HG03045 (cell line): ENCODE measurements around the gene FGFR2.

Experiments
- ATAC-seq: cut with Tn5 transposase; IDR thresholded peaks from one replicate; pipeline ENCODE4 v1.9.1; 2021; ENCODE audit warnings: mild to moderate bottlenecking, moderate library complexity; ENCODE audit not compliant: unreplicated experiment

Gene FGFR2

GRCh38 chr10:121592155-121592890, 5.9 kb downstream of the FGFR2 start:
- ATAC-seq = no peak

GRCh38 chr10:121591186-121591585, 7.1 kb downstream of the FGFR2 start:
- ATAC-seq = no peak

GRCh38 chr10:121590772-121591171, 7.5 kb downstream of the FGFR2 start:
- ATAC-seq = no peak

- ATAC-seq = no peak
These were observed 8.7 kb downstream of the FGFR2 start for GRCh38 chr10:121589553-121589952.

DNA sequence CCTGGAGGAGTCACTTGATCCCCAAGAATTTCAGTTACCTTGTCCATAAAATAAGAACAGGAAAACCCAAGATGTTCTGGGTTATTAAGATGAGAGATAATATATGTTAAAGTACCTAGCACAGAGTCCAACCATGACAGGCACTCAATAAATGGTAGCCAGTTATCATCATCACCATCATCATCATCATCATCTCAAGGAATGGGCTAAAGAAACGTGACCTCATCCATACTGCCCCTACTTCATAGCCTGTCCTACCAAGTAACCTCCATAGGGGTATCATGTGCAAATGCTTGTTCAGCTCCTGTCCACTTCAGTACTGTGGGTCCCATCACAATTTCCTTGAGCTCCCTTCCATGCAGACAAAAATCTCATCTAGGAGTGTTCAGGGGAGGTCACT, 14.4 kb downstream of the FGFR2 start:
- ATAC-seq = no peak

GRCh38 chr10:121583258-121583657, 15.0 kb downstream of the FGFR2 start:
- no peak for ATAC-seq

DNA sequence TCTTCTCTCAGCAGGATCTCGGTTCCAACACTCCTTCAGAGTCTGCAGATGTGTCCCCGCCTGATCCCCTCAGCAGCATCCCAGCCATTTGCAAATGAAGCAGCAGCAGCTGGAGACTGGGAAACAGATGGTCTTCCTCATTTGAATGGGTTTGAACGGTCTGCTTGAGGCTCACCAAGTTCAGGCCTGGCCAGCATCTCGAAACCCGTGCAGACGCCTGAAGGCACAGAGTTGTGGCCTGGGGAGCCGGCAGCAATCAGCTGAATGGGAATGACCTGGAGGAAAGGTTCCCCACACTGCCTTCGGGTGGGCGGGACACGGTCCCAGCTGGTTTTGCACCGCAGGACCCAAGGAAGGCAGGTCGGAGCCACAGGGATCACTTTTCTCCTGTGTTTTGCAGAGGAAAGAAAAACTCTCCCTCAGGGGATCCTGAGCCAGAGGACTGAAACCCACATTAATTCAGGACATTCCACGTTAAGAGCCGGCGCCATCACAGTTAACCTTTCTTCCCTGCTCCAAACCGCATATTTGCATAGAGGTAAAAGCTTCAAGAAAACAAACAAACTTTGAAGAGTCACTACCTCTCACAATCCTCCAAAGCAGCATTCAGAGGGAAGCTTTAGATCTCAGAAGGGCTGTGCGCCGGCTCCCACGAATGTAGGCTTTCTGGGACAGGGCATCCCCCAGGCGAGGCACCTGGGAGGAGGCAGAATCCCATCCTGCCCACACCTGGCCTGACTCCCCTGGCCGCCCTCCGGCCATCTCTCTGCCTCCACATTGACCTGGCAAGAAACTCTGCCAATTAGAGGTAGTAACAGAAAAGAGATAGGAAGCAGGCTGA, 17.7 kb downstream of the FGFR2 start:
- ATAC-seq = no peak

DNA sequence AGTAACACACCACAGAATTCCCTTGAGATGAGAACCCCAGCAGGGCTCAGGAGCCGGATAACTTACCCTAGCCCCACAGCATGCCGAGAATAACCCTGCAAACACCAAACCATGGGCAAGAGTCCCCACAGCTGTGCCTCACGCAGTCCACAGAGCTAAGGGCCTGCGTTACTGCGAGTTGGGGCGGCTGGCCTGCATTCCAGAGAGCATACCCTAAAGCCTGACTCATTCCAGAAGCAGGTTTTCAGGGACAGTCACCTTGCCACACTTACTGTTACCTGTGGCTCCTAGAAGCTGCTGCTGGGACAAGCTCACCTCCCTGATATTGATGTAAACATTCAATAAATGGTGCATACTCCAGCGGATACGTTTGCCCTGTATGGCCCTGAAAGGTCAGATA, 18.6 kb downstream of the FGFR2 start:
- no peak for ATAC-seq

DNA sequence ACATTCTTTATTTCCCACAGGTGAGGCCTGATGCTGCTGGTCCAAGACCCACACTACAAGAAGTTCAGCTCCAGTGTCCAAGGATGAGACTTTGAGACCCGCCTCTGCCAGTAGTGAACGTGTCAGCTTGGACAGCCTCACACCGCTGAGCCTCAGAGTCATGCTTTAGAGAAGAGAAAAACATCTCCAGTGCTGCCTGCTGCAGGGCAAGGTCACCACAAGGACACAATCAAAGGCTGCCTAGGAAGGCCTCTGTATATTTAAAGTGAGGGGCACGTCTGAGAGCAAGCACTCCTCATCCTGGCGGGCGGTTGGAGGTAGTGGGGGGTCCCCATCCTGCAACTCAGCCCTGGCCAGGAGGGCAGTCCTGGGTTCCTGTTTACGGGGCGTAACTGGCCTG, 19.3 kb downstream of the FGFR2 start:
- ATAC-seq = no peak

- ATAC-seq = no peak
These were observed 19.9 kb downstream of the FGFR2 start for GRCh38 chr10:121578298-121578697.

DNA sequence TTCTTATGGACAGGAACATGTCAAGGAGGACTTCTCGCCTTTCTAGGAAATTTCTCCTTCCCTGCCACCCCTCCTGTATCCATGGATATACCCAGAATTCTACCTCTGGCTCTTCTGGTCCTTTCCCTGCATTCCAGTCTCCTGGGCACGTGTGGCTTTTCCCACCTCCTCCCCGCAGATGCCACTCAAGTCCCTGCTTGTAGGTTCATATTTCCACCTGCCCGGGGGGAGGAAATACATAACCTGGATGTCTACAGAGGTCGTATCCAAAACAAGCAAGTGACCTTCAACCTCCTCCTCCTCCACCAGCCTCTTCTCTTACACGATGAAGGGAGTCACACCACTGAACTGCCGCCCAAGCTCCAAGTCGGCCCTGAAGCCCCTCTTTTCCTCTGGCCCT, 20.7 kb downstream of the FGFR2 start:
- no peak for ATAC-seq

DNA sequence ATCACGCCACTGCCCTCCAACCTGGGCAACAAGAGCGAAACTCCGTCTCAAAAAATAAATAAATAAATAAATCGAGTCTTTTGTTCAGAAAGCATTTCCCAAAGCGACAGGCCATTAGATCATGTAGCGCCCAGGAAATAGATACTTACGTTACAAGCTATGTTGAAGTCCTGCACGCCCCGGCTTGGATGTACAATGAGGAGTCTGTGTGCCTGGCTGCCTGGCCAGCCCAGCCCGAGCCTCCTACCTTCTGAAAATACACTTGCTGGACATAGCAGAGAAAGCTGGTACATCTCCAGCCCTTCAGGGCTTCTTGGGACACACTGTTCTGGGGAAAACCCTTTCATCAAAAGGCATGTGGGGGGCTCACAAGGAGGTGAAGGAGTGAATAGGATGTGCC, 22.1 kb downstream of the FGFR2 start:
- no peak for ATAC-seq

DNA sequence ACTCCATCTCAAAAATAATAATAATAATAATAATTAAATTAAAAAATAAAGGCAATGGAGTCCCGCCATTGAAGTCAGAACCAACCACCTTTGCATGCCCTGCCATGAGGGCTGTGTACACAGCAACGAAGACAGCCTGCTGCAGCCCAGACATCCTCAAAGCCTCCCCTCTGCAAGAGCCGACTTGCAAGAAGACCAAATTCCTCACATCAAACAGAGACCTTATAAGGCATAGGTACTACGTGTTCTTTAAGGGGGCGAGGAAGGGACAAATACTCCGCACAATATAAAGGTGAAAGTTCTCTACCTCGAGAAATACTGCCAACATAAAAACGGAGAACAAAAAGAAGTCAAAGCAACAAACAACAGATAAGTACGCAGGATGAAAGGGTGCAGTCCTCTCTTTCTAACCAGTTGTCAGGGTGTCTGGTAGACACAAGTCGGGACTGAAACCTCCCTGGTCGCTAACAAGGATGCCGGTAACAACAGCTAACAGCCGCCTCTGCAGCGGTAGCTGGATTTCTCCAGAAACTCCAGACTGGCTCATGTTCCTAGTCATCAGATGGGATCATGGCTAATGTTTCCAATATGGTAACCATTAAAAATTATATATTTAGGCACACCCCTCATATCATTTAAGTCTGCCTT, 23.6 kb downstream of the FGFR2 start:
- no peak for ATAC-seq

DNA sequence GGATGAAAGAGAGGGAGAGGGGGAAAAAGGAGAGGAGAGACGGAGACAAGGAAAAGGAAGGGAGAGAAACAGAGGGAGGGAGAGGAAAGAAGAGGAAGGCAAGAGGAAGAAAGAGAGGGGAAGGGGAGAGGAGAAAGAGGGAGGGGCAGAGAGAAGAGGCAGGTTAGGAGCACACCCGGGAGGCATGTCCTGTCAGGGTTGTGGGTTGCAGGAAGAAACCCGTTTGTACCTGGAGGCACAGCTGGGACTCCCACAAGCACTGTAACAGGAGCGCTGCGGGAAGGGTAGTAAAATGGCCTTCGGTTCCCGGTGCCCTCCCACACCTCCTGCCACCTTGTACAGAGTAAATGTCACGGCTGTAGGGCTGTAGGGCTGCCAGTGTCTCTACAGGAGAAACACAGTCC, 24.7 kb downstream of the FGFR2 start:
- no peak for ATAC-seq

- ATAC-seq = no peak
These were observed 25.2 kb downstream of the FGFR2 start for GRCh38 chr10:121572859-121573537.

- ATAC-seq = no peak
These were observed 27.9 kb downstream of the FGFR2 start for GRCh38 chr10:121570315-121570714.

DNA sequence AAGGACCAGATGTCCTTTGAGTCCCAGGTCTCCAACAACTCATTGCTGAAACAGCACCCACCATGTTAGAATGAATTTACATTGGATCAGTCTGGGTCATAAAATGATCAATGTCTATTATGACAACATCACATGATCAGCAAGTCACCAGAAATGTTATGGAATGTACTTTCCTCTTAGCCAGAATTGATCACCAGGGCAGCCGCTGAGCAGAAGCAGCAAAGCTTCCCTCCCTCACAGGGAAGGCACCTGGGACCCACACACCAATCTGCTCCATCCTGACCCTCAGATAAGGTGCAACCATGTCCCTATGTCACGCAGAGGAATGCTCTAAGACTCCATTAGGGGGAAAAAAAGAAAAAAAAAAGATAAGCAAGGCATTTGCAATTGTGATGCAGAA, 30.0 kb downstream of the FGFR2 start:
- ATAC-seq = no peak

DNA sequence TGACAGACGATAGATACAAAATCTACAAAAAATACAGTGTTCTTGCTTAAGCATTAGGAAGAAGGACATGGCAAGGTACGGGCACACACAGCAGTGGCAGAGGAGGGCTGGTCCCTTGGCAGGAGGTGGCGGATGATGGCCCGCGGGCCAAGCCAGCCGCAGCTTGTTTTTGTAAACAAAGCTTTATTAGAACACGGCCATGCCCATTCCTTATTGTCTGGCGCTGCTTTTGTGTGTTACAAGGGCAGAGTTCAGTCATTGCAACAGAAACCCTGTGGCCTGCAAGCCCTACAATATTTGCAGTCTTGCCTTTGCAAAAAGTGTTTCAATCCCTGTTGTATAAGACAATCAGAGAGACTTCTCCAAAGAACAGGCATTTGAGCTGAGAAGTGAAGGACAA, 30.7 kb downstream of the FGFR2 start:
- no peak for ATAC-seq

DNA sequence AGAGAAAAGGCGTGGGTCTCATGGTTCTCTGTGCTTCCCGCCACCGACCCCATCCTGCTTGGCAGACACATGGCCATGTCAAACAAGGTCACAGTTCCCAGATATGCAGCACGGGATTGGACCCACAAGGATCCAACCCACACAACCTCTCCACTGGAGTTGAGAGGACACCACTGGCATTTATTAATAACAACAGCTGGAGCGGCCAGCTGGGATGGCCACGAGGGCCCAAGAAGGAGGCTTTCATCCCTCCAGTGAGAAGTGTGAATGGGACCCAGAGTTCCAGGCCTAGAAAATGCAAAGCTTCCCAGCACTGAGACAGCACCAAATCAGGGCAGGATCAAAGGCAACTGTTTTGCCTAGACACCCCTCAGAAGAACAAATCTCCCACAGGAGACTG, 31.5 kb downstream of the FGFR2 start:
- no peak for ATAC-seq

DNA sequence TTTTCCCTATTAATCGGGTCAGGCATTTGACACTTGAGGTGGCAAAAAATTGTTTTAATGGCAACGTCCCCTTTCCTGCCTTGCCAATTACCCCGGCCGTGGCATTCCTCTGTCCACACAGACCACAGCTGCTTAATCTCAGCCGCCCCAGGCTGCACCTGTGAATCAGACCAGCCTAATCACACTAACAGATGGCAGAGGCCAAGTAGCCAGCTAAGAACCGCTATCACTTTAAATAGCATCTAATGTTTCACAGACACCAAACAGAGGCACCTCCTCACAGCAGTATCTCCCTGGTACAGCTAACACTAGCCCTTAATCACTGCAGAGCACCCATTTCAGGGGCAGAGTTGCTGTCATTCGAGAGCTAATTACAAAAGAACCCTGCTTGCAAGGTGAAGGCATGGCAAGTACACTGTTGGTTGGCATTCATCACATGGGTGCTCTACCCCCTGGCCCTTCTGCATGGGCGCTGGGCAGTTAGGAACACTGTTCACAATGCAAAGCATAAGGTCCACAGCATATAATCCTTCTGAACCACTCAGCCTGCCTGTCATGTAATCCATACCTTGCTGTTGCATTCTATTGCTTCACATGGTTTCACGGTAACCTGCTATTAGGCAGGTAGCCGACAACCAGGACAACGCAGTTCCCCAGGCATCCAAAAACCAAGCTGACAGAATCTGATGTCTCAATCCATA, 38.8 kb downstream of the FGFR2 start:
- ATAC-seq = no peak

- no peak for ATAC-seq
These were observed 40.0 kb downstream of the FGFR2 start for GRCh38 chr10:121558238-121558637.
